ENCODE results near the gene PAM16.

GRCh38 chr16:4372578-4373355, 21.6 kb upstream of the PAM16 start:
- no peak for TF ChIP-seq CTCF (IDR thresholded peaks at IDR 0.05; ENCODE audit: low read depth, low read length, poor library complexity, severe bottlenecking)
- no peak for TF ChIP-seq EZH2phosphoT487 (IDR thresholded peaks at IDR 0.05; ENCODE audit: borderline replicate concordance, low read length)
